Endodermal cell (in vitro differentiated cells): Measurements from ENCODE around the gene PMIS2. TPM values are rescaled to one million over a fixed set of nuclear protein-coding genes. Genes with fewer than 3 reads are reported as not detected.

Experiments
- DNase-seq: peaks from one replicate; pipeline ENCODE4 v3.0.0-alpha.2; 2017
- H3K27ac ChIP-seq: 2 replicates; pipeline ENCODE4 v1.5.1; 2013; ENCODE audit warnings: mild to moderate bottlenecking, low read depth, low read length, moderate library complexity
- H3K27me3 ChIP-seq: 2 replicates; pipeline ENCODE4 v1.6.1; 2013; ENCODE audit warnings: mild to moderate bottlenecking, low read length, moderate library complexity; ENCODE audit not compliant: insufficient read depth, control insufficient read depth, poor library complexity, severe bottlenecking
- H3K36me3 ChIP-seq: 2 replicates; pipeline ENCODE4 v1.7.0; 2013; ENCODE audit warnings: mild to moderate bottlenecking, low read length, moderate library complexity; ENCODE audit not compliant: control insufficient read depth, insufficient read depth
- H3K4me1 ChIP-seq: one replicate; pipeline ENCODE4 v1.7.0; 2013; ENCODE audit warnings: low read length; ENCODE audit not compliant: control insufficient read depth, insufficient read depth
- H3K4me3 ChIP-seq: 2 replicates; pipeline ENCODE4 v1.5.1; 2013; ENCODE audit warnings: mild to moderate bottlenecking, low read length, moderate library complexity
- H3K9ac ChIP-seq: 2 replicates; pipeline ENCODE4 v1.6.1; 2013; ENCODE audit warnings: mild to moderate bottlenecking, low read length, moderate library complexity; ENCODE audit not compliant: poor library complexity, severe bottlenecking; ENCODE audit errors: extremely low read depth
- H3K9me3 ChIP-seq: 2 replicates; pipeline ENCODE4 v1.6.1; 2013; ENCODE audit warnings: mild to moderate bottlenecking, low read length, moderate library complexity; ENCODE audit not compliant: control insufficient read depth
- H3K27ac Mint-ChIP-seq: 2 replicates; pipeline ENCODE4 v1.8.0; 2020; ENCODE audit warnings: mixed read lengths
- H3K27me3 Mint-ChIP-seq: 2 replicates; pipeline ENCODE4 v1.8.0; 2021; ENCODE audit warnings: mild to moderate bottlenecking, mixed read lengths; ENCODE audit not compliant: insufficient read depth
- H3K36me3 Mint-ChIP-seq: 2 replicates; pipeline ENCODE4 v1.8.0; 2020; ENCODE audit warnings: low read depth, mixed read lengths
- H3K4me1 Mint-ChIP-seq: 2 replicates; pipeline ENCODE4 v1.8.0; 2020; ENCODE audit warnings: mixed read lengths
- H3K4me3 Mint-ChIP-seq: 2 replicates; pipeline ENCODE4 v1.8.0; 2020; ENCODE audit warnings: mild to moderate bottlenecking, moderate library complexity, mixed read lengths
- H3K9me3 Mint-ChIP-seq: 2 replicates; pipeline ENCODE4 v1.8.0; 2020; ENCODE audit warnings: mild to moderate bottlenecking, mixed read lengths
- CTCF ChIP-seq: fragments of 200-600 bp; sonication (generic); conservative IDR thresholded peaks from 2 replicates; pipeline ENCODE4 v1.5.0; 2021; ENCODE audit warnings: antibody characterized with exemption, mild to moderate bottlenecking
- WGBS, 2 experiments: methylation state at CpG; one replicate each; pipeline versions ENCODE4 v1.1.5 to v1.1.7; 2013; ENCODE audit warnings: missing lambda C conversion rate in 2 of 2, mixed read lengths in 1 of 2; ENCODE audit not compliant: insufficient coverage in 1 of 2, insufficient read length in 1 of 2; 5-methylcytosine and 5-hydroxymethylcytosine counted together
- total RNA-seq, 2 donors: library from RNA; stranded (reverse); fragmentation: NEBNext Ultra II Directional in 1 of 2; extraction: Animal tissue kit (Norgen Biotek cat#: 25700) in 1 of 2; gene quantifications; 2 replicates in 1 of 2; 3 replicates in 1 of 2; pipeline ENCODE4 v1.2.1, GENCODE V29; 2021

Gene PMIS2
- total RNA-seq, 2 donors from 2014 or later: not detected

- no peak for DNase-seq
- Mint-ChIP-seq H3K9me3 (no peaks in the 10 kb centered on the region), H3K4me1 (no peaks in the 10 kb centered on the region), H3K27me3 (no peaks in the 10 kb centered on the region), H3K36me3 (peaks cover 25% of the 10 kb centered on the region), H3K4me3 (no peak overlapping the region), H3K27ac (no peak overlapping the region)
- Histone ChIP-seq H3K36me3 (peaks cover 18% of the 10 kb centered on the region), H3K4me1 (no peaks in the 10 kb centered on the region), H3K27me3 (no peaks in the 10 kb centered on the region), H3K27ac (no peak overlapping the region), H3K4me3 (no peak overlapping the region), H3K9me3 (no peaks in the 10 kb centered on the region), H3K9ac (no peak overlapping the region)
- WGBS, 2 experiments: 90 to 92% methylated on average over 9 to 17 of the region's 17 CpGs
- no peak for TF ChIP-seq CTCF
These were observed 34.0 kb downstream of the PMIS2 start for GRCh38 chr19:35620001-35620400.

GRCh38 chr19:35621708-35622107 lies 35.7 kb downstream of the PMIS2 start:
- H3K27ac Mint-ChIP-seq: no peak overlapping the region
- H3K27ac ChIP-seq: no peak overlapping the region
- H3K4me3 ChIP-seq: no peak overlapping the region
- no peak overlapping the region for H3K9ac ChIP-seq
- H3K4me1 Mint-ChIP-seq: no peaks in the 10 kb centered on the region
- WGBS, 2 experiments: 93 to 96% methylated on average over 7 to 9 of the region's 9 CpGs
- H3K27me3 Mint-ChIP-seq: no peaks in the 10 kb centered on the region
- no peak for TF ChIP-seq CTCF
- no peak overlapping the region for H3K4me3 Mint-ChIP-seq
- peaks cover 20% of the 10 kb centered on the region for H3K36me3 Mint-ChIP-seq
- H3K27me3 ChIP-seq: no peaks in the 10 kb centered on the region
- H3K9me3 ChIP-seq: no peaks in the 10 kb centered on the region
- H3K9me3 Mint-ChIP-seq: no peaks in the 10 kb centered on the region
- DNase-seq: no peak
- H3K4me1 ChIP-seq: no peaks in the 10 kb centered on the region
- peaks cover 8% of the 10 kb centered on the region for H3K36me3 ChIP-seq

- DNase-seq: no peak
- Mint-ChIP-seq H3K27ac (no peak overlapping the region), H3K9me3 (no peaks in the 10 kb centered on the region), H3K36me3 (peaks cover 20% of the 10 kb centered on the region), H3K27me3 (no peaks in the 10 kb centered on the region), H3K4me3 (no peak overlapping the region), H3K4me1 (no peaks in the 10 kb centered on the region)
- Histone ChIP-seq H3K9ac (no peak overlapping the region), H3K9me3 (no peaks in the 10 kb centered on the region), H3K4me3 (no peak overlapping the region), H3K4me1 (no peaks in the 10 kb centered on the region), H3K27me3 (no peaks in the 10 kb centered on the region), H3K27ac (no peak overlapping the region), H3K36me3 (peaks cover 7% of the 10 kb centered on the region)
- no peak for TF ChIP-seq CTCF
- WGBS, 2 experiments: 87 to 95% methylated on average over 5 to 13 of the region's 13 CpGs
These were observed 36.8 kb downstream of the PMIS2 start for GRCh38 chr19:35622750-35623149.
